H1 (cell line): ENCODE measurements around the gene PIERCE2. TPM values are rescaled to one million over a fixed set of nuclear protein-coding genes. Genes with fewer than 3 reads are reported as not detected.
"Not testable (repeated sequence)": the region's sequence is repeated elsewhere in the genome, so short reads cannot be mapped to it uniquely, and the experiment has no call there.

Source experiments
- CTCF ChIA-PET: fragments of 300-600 bp; sonication (Branson Sonifier 250); formaldehyde crosslinking; loops from one replicate; lab custom pipeline; 2021; ENCODE audit not compliant: partially characterized antibody; lab: Charles Lee
- POLR2A ChIA-PET: fragments of 300-600 bp; sonication (Branson Sonifier 250); formaldehyde crosslinking; loops from one replicate; lab custom pipeline; 2021; ENCODE audit warnings: inconsistent platforms; ENCODE audit not compliant: partially characterized antibody; lab: Charles Lee
- DNase-seq, 2 experiments: peaks; one replicate each; pipeline versions ENCODE4 v3.0.0 to v3.0.0-alpha.2; 2010 to 2022; ENCODE audit warnings: low spot score in 2 of 2, low read depth in 1 of 2, mixed read lengths in 1 of 2
- FAIRE-seq: peaks from 2 replicates; lab custom pipeline; 2011; peaks lifted over from hg19 to GRCh38; lab: Jason Lieb, UNC
- H2AFZ ChIP-seq: 2 replicates; pipeline ENCODE4 v1.8.1; 2012; ENCODE audit warnings: low read length, inconsistent platforms
- H2AK5ac ChIP-seq: 2 replicates; pipeline ENCODE4 v1.6.1; 2013; ENCODE audit warnings: low read depth, low read length
- H2BK120ac ChIP-seq: replicated peaks from 2 replicates; pipeline ENCODE3; 2013; ENCODE audit warnings: low read depth, low read length, inconsistent platforms
- H2BK12ac ChIP-seq: 2 replicates; pipeline ENCODE4 v1.6.1; 2013; ENCODE audit warnings: low read depth, low read length
- H2BK15ac ChIP-seq: 2 replicates; pipeline ENCODE4 v1.6.1; 2013; ENCODE audit warnings: low read length
- H2BK20ac ChIP-seq: 2 replicates; pipeline ENCODE4 v1.6.1; 2013; ENCODE audit warnings: low read length
- H2BK5ac ChIP-seq: 2 replicates; pipeline ENCODE4 v1.6.1; 2013; ENCODE audit warnings: low read depth, low read length
- H3K14ac ChIP-seq: 2 replicates; pipeline ENCODE4 v1.6.1; 2013; ENCODE audit warnings: inconsistent platforms; ENCODE audit not compliant: insufficient read length
- H3K18ac ChIP-seq: 2 replicates; pipeline ENCODE4 v1.6.1; 2013; ENCODE audit warnings: low read length; ENCODE audit errors: extremely low read depth
- H3K23ac ChIP-seq: 2 replicates; pipeline ENCODE4 v1.6.1; 2013; ENCODE audit warnings: inconsistent platforms; ENCODE audit not compliant: insufficient read length
- H3K23me2 ChIP-seq: 2 replicates; pipeline ENCODE4 v1.6.1; 2013; ENCODE audit warnings: low read depth, low read length
- H3K27ac ChIP-seq: 2 replicates; pipeline ENCODE4 v1.6.1; 2011; ENCODE audit warnings: low read depth, low read length, inconsistent platforms
- H3K27me3 ChIP-seq, 4 experiments: replicated peaks in 1 of 4; 1 replicate in 1 of 4; 2 replicates in 3 of 4; pipeline versions ENCODE4 v1.6.1 to v1.8.1; 2011 to 2013; ENCODE audit warnings: low read length in 3 of 4, mild to moderate bottlenecking in 3 of 4, inconsistent platforms in 2 of 4, mixed read lengths in 2 of 4, moderate library complexity in 1 of 4; ENCODE audit not compliant: control insufficient read depth in 3 of 4, insufficient read depth in 3 of 4; ENCODE audit errors: extremely low read depth in 1 of 4
- H3K36me3 ChIP-seq, 4 experiments: 2 replicates each; pipeline versions ENCODE4 v1.6.1 to v1.8.1; 2011 to 2013; ENCODE audit warnings: mild to moderate bottlenecking in 4 of 4, low read length in 3 of 4, moderate library complexity in 2 of 4, control low read depth in 1 of 4, inconsistent platforms in 1 of 4; ENCODE audit not compliant: insufficient read depth in 4 of 4, control insufficient read depth in 2 of 4
- H3K4ac ChIP-seq: replicated peaks from 2 replicates; pipeline ENCODE3; 2013; ENCODE audit warnings: low read length, low read depth, mixed read lengths, inconsistent platforms; ENCODE audit not compliant: insufficient read length
- H3K4me1 ChIP-seq, 4 experiments: replicated peaks in 1 of 4; 1 replicate in 1 of 4; 2 replicates in 3 of 4; pipeline versions ENCODE4 v1.6.1 to v1.8.1; 2011 to 2013; ENCODE audit warnings: low read length in 3 of 4, inconsistent platforms in 2 of 4, mixed read lengths in 1 of 4; ENCODE audit not compliant: insufficient read depth in 4 of 4, control insufficient read depth in 3 of 4
- H3K4me2 ChIP-seq, 2 experiments: 2 replicates each; pipeline versions ENCODE4 v1.6.1 to v1.8.1; 2011 to 2013; ENCODE audit warnings: low read depth in 2 of 2, low read length in 2 of 2, control low read depth in 1 of 2, inconsistent platforms in 1 of 2, mild to moderate bottlenecking in 1 of 2; ENCODE audit not compliant: insufficient read depth in 1 of 2
- H3K4me3 ChIP-seq, 4 experiments: fragments of 200-600, 300-600 bp in 1 of 4; sonication (generic), shearing (Covaris generic), sonication (Bioruptor Twin) in 1 of 4; 2 replicates each; pipeline versions ENCODE4 v1.5.1 to v1.8.1; 2011 to 2016; ENCODE audit warnings: low read length in 4 of 4, low read depth in 3 of 4, control low read depth in 2 of 4, inconsistent platforms in 2 of 4, mild to moderate bottlenecking in 2 of 4, mixed read lengths in 1 of 4, moderate library complexity in 1 of 4; ENCODE audit not compliant: insufficient read depth in 2 of 4; ENCODE audit errors: extremely low read depth in 1 of 4
- H3K56ac ChIP-seq: replicated peaks from 2 replicates; pipeline ENCODE3; 2013; ENCODE audit warnings: low read depth, mild to moderate bottlenecking, mixed read lengths, low read length, inconsistent platforms; ENCODE audit not compliant: insufficient read length
- H3K79me1 ChIP-seq: 2 replicates; pipeline ENCODE4 v1.6.1; 2013; ENCODE audit warnings: low read depth, low read length, control low read depth
- H3K79me2 ChIP-seq, 2 experiments: 2 replicates each; pipeline versions ENCODE4 v1.6.1 to v1.8.1; 2012 to 2013; ENCODE audit warnings: low read length in 2 of 2, mild to moderate bottlenecking in 2 of 2, inconsistent platforms in 1 of 2; ENCODE audit not compliant: insufficient read depth in 2 of 2, control insufficient read depth in 1 of 2
- H3K9ac ChIP-seq, 4 experiments: replicated peaks in 1 of 4; 1 replicate in 1 of 4; 2 replicates in 3 of 4; pipeline versions ENCODE4 v1.6.1 to v1.8.1; 2011 to 2013; ENCODE audit warnings: low read depth in 3 of 4, low read length in 3 of 4, control low read depth in 2 of 4, mild to moderate bottlenecking in 2 of 4, moderate library complexity in 2 of 4, inconsistent platforms in 1 of 4; ENCODE audit errors: extremely low read depth in 1 of 4
- H3K9me3 ChIP-seq, 2 experiments: 2 replicates each; pipeline versions ENCODE4 v1.6.1 to v1.8.1; 2012 to 2013; ENCODE audit warnings: mild to moderate bottlenecking in 2 of 2, moderate library complexity in 2 of 2, control low read depth in 1 of 2, inconsistent platforms in 1 of 2, low read depth in 1 of 2, low read length in 1 of 2, mixed read lengths in 1 of 2; ENCODE audit not compliant: insufficient read depth in 2 of 2
- H4K20me1 ChIP-seq, 2 experiments: replicated peaks in 1 of 2; 2 replicates each; pipeline versions ENCODE3 to v1.8.1; 2011 to 2013; ENCODE audit warnings: inconsistent platforms in 2 of 2, low read length in 2 of 2, mild to moderate bottlenecking in 1 of 2; ENCODE audit not compliant: insufficient read depth in 2 of 2, control insufficient read depth in 1 of 2
- H4K5ac ChIP-seq: 2 replicates; pipeline ENCODE4 v1.6.1; 2013; ENCODE audit warnings: low read length, low read depth, mixed read lengths, inconsistent platforms; ENCODE audit not compliant: insufficient read length
- H4K8ac ChIP-seq: 2 replicates; pipeline ENCODE4 v1.8.0; 2013; ENCODE audit warnings: mild to moderate bottlenecking, moderate library complexity, low read length, inconsistent platforms; ENCODE audit not compliant: insufficient read depth; ENCODE audit errors: extremely low read depth
- H4K91ac ChIP-seq: replicated peaks from 2 replicates; pipeline ENCODE3; 2013; ENCODE audit warnings: low read length, mixed read lengths, inconsistent platforms; ENCODE audit not compliant: insufficient read length
- WGBS, 2 experiments: shearing (Covaris generic) in 1 of 2; methylation state at CpG; one replicate each; pipeline versions ENCODE4 v1.1.6 to v1.1.7; 2013 to 2015; ENCODE audit warnings: low lambda C conversion rate in 2 of 2, mixed read lengths in 2 of 2, inconsistent platforms in 1 of 2, low coverage in 1 of 2, missing lambda C conversion rate in 1 of 2; ENCODE audit not compliant: insufficient replicate concordance in 2 of 2, insufficient coverage in 1 of 2, insufficient read length in 1 of 2; ENCODE audit errors: extremely low coverage in 1 of 2, missing lambda C conversion rate in 1 of 2; 5-methylcytosine and 5-hydroxymethylcytosine counted together
- polyA plus RNA-seq, 7 experiments: library from polyadenylated mRNA; depleted of rRNA in 3 of 7; stranded (reverse) in 5 of 7; unstranded in 2 of 7; fragments of >200 nt in 5 of 7; fragments of 200-250 nt in 2 of 7; gene quantifications; 1 replicate in 5 of 7; 2 replicates in 1 of 7; 4 replicates in 1 of 7; pipeline versions ENCODE4 v1.2.1 to v1.2.3, GENCODE V29; 2011 to 2013; ENCODE audit warnings: missing spikeins in 2 of 7, mixed read lengths in 2 of 7
- total RNA-seq: library from RNA; stranded (reverse); fragmentation: NEBNext Ultra II Directional; extraction: Animal tissue kit (Norgen Biotek cat#: 25700); gene quantifications from 2 replicates; pipeline ENCODE4 v1.2.1, GENCODE V29; 2021

PIERCE2 gene
- total and polyA plus RNA-seq, 2 of the 8 experiments (the other 6 are each of a cell fraction or from before 2014, with no cell fraction given), result 1.9 to 2.7 TPM

DNA sequence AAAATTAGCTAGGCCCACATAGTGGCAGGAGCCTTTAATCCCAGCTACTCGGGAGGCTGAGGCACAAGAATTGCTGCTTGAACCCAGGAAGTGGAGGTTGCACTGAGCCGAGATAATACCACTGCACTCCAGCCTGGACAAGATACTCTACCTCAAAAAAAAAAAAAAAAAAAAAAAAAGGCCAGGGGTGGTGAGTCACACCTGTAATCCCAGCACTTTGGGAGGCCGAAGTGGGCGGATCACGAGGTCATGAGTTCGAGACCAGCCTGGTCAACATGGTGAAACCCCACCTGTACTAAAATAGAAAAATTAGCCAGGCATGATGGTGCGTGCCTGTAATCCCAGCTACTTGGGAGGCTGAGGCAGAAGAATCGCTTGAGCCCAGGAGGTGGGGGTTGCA is 8.2 kb upstream of the PIERCE2 start:
- H2BK5ac ChIP-seq, H2BK15ac ChIP-seq, H3K4me1 ChIP-seq, FAIRE-seq, H2BK120ac ChIP-seq, H3K27ac ChIP-seq, H3K9me3 ChIP-seq, H3K56ac ChIP-seq, H3K79me1 ChIP-seq, H3K23ac ChIP-seq, H3K27me3 ChIP-seq, H4K8ac ChIP-seq, H3K4ac ChIP-seq, H4K5ac ChIP-seq, H3K36me3 ChIP-seq, H4K20me1 ChIP-seq, H3K14ac ChIP-seq, H2BK12ac ChIP-seq, H3K4me3 ChIP-seq, H2BK20ac ChIP-seq, H4K91ac ChIP-seq, H3K4me2 ChIP-seq, DNase-seq, POLR2A ChIA-PET, H3K18ac ChIP-seq, CTCF ChIA-PET, H3K23me2 ChIP-seq, H3K9ac ChIP-seq, H3K79me2 ChIP-seq, H2AFZ ChIP-seq, H2AK5ac ChIP-seq: not testable (repeated sequence)
- WGBS, 2 experiments, result 87% methylated on average over 3 of the region's 8 CpGs; no CpG with 5 or more reads in 1 of the 2 experiments
